Fibroblast of the conjunctiva (primary cell): ENCODE data around the gene SCTR.

Source experiments
- DNase-seq: peaks from one replicate; pipeline ENCODE4 v3.0.0-alpha.2; 2010; ENCODE audit warnings: low read depth

SCTR gene

DNA sequence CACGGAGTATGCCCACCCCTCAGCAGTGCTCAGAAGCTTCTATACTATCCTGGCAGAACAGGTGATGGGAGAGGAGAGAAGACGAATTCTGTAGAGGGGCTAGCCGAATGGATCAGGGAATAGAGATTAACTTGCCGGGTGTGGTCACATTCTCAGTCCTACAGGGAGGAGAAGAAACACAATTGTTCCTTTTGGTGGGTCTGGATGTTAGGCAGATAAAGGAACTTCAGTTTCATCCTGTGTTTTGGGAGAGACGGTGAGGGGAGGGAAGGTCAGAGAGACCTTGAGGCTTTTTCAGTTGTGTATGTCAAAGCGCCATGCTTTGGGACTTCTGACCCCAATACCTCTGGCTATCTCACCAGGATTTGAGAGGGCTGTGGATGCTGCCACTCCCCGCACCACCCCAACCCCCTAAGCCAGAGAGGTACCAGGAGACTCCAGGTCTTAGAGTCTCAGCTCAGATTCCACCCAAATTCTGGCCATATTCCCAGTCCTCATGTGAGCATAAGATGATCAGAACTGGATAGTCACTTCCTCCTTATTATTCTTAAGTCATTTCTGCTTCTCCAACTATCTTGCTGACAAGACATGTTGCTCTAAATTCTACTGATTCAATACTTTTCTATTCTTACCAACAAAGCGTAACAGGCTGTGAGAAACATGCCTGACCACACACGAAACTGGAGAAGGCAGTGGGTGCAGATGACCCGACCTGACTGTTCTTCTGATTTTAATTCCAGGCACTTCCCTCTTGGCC lies 94.9 kb downstream of the SCTR start:
- no peak for DNase-seq

DNA sequence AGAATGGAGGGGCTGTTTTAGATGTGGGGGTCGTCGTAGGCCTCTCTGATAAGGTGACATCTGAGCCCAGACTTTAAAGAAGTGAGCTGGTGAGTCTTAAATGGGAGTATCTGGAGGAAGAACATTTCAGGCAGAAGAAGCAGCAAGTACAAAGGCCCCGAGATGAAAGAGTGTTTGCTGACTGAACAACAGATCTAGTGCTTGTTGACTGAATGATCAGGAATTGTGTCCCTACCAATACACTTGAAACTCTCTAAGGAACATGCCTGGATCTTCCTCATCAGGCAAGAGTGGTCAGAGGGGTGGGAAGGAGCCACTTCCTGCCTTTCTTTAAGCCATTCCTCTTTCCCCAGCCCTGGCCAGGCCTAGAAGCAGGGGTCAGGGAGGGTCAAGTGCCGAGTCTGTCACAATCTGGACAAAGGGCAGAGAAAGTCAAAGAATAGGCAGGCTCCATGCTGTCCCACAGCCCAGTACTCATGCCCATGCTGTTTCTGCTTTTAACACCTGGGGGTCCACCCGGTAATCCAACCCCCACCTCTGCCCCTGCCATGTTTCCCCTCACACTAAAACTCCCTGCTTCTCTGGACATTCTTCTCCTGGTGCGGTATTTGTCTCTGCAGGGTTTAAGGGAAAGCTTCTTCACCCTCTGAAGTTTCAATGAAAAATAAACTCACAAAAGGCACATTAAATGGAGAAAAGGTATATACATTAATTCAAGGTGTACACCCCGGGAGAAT lies 95.6 kb downstream of the SCTR start:
- DNase-seq: no peak

DNA sequence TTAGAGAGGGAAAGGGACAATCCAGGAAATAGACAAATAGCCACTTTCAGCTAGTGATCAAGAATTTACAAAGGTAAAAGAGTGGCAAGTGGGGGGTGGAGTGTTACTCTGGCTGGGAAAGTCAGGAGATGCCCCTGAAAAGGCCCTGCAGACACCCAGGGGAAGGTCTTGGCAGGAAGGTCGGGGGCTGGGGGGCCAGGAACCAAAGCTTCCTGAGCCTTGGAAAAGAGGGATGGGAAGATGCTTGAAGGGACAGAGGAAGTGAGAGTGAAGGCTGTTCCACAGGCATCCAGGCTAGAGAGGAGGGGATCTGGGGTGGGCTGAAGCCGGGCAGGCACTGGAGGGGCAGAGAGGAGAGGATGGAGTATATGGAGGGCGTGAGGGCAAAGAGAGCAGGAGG lies 96.5 kb downstream of the SCTR start:
- no peak for DNase-seq

DNA sequence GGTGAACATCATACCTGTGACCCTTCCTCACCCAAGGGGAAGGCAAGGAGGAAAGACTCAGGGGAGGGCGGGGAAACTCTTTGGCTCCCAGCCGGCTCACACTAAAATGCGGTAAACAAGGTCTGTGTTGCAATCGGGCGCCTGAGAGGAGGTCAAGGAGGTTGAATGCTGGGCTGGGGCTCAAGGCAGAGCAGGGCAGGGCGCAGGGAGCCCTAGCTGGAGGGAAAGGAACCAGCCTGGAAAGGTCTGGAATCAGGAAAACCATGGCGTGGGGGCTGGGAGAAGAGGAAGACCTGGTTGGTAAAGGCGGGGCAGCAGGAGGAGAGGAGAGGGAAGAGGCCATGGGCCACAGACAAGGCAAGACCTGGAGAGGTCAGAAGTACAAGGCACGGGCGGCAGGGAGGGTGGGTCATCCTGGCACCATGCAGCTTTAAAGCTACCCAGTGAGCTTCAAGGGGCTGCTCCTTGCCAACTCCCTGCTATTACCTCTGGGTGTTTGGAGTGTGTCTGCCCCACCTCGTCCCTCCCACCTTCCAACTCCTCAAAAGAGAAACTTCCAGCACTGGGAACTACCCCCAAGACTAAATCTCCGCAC lies 97.4 kb downstream of the SCTR start:
- DNase-seq: no peak

DNA sequence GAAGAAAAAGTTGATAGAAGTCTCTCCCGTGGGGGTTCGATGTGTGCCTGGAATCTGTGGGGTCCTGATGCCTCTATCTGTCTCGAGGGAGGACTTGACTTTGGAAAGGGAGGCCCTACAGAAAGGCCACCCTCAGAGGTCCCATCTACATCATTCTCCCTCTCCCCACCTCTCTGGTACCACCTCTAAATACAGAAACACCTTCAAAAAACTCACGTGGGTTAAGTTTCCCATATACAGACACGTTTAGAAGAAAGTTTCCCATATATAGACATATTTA lies 97.9 kb downstream of the SCTR start:
- DNase-seq: no peak

DNA sequence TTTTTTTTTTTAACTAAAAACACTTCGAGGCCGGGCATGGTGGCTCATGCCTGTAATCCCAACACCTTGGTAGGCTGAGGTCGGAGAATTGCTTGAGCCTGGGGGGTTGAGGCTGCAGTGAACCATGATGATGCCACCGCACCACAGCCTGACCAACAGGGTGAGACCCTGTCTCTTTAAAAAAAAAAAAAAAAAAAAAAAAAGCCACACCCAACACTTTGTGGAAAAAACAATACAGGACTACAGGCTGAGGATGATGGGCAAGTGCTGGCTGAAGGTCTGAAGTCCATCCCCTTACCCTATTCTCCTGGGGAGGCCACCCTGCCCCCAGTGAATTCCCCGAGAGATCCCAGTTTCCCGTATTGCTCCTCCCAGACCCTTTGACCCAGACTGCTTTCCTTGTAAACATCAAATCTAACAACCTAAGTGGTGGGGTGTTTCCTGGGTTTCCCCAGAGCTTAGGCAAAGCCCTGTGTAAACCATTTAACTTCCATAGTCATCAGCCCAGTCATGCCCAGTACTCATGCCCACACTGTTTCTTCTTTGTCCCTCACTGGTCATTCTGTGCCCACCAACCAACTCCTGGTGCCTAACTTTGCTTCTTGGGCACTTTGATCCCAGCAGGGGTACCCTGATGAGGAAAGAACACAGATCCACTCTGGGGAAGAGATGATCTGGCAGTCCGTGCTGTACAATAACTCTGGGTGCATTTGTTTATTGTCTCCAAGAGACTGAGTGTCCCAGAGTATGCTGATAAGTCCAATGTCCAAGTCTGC lies 98.5 kb downstream of the SCTR start:
- no peak for DNase-seq

DNA sequence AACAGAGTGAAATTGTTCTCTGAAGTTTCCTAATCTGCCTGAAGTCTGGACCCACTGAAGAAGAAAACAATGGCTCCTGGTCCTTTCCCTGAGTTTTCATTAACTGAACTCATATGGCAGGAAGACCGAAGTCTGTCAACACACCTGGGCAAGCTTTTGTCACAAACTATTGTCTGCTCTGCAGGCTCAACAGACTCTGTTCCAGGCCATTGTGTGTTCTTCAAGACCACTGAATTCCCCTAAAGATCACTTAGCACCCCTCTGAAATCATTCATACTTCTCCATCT lies 99.2 kb downstream of the SCTR start:
- no peak for DNase-seq

DNA sequence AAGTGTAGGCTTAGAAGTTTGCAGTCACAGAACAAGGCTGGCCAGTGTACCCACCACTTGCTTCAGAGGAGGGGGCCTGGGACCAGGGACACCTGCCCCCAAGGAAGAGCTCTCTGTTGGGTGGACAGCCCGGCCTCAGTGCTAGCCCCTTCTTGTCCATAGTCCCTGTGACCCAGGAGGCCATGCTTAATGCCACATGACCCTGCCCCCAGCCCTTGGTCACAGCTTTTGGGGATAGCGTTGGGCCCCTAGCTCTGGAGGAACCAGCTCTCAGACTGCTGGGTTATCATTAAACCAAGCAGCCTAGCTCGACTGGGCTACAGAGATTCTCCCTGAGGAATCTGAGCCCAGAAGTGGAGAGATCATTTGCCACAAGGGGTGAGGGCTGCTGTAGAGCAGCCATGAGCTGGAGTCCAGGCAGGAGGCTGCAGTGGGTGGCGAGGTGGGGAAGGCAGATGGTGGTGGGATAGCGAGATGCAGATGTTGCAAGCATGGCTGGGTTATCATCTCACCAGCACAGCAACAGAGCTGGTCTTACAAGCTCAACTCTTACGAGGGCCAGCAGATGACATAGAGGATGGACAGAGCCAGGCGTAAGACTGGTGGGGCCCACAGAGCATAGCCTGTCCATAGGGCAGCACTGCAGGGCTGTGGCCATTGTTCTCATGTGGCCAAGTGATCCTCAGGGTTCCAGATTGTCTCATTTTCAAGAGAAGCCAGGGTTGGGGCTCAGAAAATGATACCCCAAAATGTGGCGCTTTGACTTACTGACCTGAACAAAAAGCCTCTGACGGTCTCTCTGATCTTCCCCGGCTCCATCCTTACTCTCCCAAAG lies 99.8 kb downstream of the SCTR start:
- no peak for DNase-seq

DNA sequence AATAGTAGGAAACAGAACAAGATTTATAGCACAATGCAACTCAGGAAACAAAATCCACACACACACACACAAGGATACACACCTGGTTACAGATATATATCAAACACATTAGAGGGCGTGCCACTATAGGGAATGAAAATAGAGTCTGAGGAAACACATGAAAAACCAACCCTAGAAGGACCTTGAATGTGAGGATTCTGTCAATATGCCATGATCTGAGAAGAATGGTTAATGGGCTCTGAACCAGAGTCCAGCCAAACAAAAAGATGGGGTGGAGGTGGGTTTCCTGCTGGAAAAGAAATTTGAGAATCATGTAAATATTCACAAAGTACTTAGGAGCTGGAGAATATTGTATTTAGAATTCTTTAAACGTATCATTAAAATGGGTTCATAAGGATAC lies 100.5 kb downstream of the SCTR start:
- DNase-seq: no peak

DNA sequence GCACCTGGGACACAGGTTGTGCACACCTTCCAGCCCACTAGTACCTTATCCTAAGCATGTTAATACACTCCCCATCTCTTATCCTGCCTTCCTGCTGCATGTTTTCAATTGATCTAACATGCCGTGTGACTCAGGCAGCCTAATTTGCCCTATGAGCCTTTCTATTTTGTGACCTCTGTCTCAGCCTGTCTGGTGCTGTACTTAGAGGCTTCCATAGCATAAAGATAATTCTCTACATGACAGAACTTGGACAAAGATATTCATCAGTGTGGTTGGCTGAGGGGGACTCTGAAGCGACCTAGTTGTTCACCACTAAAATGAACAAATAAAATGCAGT lies 101.2 kb downstream of the SCTR start:
- DNase-seq: no peak

DNA sequence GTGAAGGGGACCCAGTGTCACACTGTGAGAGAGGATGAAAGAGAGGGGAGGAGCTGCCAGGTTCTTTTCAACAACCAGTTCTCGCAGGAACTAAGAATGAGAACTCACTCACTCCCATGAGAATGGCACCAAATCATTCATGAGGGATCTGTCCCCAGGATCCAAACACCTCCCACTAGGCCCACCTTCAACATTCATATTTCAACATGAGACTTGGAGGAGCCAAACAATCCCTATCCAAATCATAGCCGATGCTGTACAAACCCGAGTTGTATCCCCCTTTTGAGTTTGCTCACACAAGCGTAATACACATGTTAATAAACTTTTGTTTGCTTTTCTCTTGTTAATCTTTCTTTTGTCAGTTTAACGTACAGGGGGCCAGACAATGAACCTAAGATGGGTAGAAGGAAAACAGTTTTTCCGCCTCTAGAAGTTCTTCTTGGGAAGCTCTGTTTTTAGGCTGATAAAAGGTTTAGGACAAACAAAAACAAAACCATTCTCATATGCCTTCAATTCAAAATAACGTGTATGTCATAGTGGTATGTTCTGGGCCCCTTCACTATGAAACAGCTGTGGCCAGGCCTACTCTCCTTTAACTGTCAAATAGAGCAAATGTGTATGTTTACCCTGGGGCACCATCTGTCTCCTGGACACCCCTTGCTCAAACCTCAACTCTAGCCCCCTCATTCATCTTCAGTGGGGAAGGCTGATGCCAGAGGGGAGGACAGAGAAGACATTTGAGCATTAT lies 101.7 kb downstream of the SCTR start:
- no peak for DNase-seq

DNA sequence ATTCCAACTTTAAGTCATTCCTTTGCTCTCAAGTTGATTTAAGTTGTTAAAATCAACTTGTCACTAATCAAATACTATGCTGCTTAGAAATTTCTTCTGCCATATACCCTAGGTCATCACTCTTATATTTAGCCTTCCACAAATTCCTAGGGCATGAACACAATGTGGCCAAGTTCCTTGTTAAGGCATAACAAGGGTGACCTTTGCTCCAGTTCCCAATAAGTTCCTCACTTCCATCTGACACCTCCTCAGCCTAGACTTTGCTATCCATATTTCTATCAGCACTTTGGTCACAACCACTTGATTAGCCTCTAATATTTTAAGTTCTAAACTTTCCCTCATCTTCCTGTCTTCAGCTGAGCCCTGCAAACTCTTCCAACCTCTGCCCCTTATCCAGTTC lies 102.5 kb downstream of the SCTR start:
- no peak for DNase-seq

DNA sequence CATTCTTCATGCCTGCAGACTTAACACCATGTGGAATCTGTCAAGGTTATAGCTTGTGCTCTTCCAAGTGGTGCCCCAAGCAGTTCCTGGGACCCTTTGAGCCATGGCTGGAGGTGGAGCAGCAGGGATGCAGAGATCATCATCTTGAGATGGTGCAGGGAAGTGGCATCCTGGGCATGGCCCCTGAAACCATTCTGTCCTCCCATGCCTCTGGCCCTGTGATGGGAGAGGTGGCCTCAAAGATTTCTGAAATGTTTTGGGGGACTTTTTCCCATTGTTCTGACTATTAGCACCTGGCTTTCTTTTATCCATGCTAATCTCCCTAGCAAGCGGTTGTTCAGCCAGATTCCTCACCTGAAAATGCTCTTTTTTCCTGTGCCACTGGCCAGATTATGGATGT lies 103.0 kb downstream of the SCTR start:
- DNase-seq: no peak

DNA sequence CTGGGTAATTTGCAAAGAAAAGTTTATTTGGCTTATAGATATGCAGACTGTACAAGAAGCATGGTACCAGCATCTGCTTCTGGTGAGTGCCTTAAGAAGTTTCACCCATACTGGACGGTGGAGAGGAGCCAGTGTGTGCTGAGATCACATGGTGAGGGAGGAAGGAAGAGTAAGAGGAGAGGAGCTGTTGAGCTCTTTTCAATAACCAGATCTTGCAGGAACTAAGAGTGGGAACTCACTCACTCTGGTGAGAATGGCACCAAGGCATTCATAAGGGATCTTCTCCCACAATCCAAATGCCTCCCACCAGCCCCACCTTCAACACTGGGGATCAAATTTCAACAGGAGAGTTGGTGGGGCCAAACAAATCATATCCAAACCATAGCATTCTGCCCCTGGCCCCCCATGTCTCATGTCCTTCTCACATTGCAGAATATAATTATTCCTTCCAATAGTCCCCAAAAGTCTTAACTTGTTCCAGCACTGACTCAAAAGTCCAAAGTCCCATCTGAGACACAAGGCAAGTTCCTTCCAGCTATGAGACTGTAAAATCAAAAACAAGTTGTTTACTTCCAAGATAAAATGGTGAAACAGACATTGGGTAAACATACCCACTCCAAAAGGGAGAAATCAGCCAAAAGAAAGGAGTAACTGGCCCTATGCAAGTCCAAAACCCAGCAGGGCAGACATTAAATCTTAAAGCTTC lies 104.3 kb downstream of the SCTR start:
- DNase-seq: no peak

DNA sequence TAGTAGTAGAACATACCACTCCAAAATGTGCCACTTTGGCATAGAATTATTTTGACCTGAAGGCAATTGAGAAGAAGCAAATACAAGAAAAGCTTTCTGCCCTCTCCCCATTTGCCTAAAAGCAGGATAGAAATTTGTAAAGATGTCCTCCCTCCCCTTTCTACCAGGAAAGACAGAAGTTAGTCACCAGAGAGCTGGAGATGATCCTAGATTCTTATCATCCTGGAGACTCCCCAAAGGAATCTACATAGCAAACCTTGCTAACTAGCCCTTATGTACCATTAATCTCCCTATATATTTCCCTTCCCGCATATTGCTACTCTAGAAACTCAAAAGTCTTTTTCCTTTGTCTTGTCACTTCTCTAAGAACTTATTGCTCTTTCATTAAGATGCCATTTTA lies 105.2 kb downstream of the SCTR start:
- DNase-seq: no peak

DNA sequence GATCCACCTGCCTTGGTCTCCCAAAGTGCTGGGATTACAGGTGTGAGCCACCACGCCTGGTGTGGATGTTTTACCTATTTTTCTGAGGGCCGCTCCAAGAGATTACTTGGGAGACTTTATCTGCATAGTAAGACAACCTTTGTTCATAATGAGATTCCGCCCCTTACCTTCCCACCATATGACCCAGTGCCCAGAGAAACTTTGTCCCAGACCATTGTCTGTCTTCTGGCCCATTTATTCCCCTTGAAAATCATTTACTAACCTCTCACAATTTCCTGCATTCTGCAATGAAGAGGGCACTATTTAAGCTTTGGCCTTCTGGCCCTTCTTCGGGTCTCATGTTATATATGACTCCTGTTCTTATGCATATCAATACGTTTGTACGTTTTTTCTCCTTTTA lies 106.4 kb downstream of the SCTR start:
- no peak for DNase-seq

DNA sequence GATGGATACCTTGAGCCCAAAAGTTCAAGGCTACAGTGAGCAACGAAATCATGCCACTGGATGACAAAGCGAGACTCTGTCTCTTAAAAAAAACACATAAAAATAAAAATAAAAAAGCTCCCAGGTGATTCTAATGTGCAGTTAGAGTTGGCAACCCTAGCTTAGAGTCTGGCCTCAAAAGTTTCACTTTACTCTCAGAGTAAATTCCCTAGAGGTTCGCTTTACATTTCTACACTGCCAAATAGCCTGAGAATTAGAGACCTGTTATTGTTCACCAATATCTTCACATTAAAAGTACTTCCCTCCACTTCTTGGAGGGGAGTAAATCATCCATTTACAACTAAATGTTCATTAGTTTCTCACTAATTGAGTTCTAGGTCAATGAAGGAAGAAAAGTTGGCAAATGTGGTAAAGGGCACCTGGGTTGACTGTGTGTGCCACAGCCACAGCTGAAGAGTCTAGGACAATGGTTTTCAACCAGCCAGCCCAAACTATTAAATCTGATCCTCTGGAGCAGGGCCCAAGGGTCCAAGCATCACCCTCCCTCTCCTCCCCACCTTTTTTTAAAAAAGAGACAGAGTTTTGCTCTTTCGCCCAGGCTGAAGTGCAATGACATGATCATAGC lies 107.9 kb downstream of the SCTR start:
- no peak for DNase-seq

DNA sequence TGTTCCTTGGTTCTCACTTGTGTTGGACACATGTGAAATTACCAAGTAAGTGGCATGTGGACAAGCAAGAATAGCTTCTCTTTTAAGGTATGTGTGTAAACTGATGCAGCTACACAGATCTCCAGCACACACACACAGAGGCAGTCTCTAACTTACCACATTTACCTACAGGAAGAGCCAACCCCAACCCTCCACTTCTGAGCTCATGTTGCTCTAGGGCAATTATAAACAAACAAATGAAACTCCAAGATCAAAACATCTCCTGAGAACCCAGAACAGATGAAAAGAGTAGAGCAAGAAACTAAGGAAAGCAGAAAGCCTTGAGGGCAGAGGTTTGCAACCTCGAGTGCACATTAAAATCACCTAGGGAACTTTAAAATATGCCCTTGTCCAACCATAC lies 108.7 kb downstream of the SCTR start:
- DNase-seq: no peak

DNA sequence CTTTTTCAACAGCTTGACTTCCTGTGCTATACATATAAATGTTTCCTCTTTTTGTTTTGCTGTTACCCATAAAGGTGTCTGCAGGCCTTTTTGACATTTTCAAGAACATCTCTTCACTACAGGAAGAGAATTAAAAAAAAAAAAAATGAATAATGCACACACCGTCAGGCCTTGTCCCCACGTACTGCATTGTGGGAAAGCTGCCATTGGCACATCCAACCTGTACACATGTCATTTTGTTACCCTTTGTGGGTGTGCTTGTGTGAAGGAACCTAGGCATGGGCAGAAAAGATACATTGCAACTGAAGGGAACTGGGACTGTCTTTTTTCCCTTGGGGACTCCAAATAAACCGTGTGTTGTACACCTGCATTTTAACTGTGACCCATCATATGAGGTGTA lies 109.4 kb downstream of the SCTR start:
- DNase-seq: no peak

DNA sequence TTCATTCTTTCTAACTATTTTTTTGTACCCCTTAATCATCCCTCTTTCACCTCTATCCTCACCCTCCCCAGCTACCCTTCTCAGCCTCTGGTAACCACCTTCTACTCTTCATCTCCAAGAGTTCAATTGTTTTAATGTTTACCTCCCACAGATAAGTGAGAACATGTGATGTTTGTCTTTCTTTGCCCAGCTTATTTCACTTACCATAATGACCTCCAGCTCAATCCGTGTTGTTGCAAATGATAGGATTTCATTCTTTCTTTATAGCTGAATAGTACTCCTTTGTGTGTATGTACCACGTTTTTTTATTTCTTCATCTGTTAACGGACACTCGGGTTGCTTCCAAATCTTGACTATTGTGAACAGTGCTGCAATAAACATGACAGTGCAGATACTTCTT lies 114.8 kb downstream of the SCTR start:
- DNase-seq: no peak

DNA sequence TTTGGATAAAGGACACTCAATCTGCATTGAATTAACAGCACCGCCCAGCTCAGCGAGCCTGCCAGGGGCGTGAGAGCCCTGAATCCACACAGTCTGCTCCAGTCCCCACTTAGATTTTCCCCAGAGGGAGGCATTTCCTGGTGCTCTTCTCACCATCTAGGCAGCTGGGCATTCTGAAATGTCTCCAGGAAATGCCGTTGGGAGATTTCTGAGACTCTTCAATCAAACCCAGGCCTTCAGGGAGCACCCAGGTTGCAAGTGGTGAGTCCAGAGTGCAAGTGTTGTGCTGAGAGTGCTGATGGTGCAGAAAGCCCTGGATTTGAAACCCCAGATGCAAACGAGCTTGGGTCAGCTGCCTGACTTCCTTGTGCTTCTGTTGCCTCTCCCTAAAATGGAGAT lies 116.1 kb downstream of the SCTR start:
- no peak for DNase-seq
